Activated CD4-positive, alpha-beta T cell treated with anti-CD3 and anti-CD28 coated beads for 4 hours (primary cell): ENCODE measurements around the gene SLC17A7.
"Not testable (repeated sequence)": the region's sequence is repeated elsewhere in the genome, so short reads cannot be mapped to it uniquely, and the experiment has no call there.

Experiments used
- DNase-seq, 2 donors: peaks; one replicate each; pipeline ENCODE4 v3.0.0-alpha.2; 2020

Gene SLC17A7

DNA sequence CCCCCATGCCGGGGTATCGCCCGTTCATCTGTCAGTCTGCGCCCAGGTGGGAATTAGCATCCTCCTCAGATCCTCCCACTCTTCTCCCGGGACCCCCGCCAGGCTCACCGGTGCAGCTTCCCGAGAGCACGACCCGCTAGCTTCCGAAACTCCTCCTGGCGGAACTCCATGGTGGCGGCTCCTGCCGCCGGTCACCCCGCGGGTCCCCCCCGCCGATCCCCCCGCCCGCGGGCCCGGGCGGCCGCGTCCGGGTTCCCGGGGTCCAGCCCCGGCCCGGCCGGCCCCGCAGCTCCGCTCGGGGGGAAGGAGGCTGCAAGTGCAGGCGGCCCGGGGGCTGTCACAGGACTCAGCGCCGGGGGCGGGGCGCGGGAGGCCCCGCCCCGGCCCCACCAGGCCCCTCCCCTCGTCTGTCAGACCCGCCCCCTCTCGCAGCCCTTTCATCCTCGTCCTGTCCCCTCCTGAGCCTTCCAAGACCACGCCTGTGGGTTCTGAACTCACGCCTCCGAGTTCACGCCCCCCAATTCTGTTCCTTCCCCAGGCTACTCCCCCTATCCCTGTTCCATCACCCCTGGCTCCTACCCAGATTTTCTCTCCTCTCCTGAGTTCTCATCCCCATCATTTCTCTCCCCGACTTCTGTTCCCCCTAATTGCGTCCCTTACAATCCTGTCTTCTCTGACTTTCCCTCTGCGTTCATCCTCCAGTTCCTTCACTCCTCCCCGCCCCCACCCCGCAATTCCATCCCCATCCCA, at the start of gene SLC17A7:
TSS of gene SLC17A7 (minus strand) at position 318 of the 750 bp plus-strand sequence. CDS start at position 170, 148 bp downstream.
- DNase-seq = peak; percentile 37 to 43

DNA sequence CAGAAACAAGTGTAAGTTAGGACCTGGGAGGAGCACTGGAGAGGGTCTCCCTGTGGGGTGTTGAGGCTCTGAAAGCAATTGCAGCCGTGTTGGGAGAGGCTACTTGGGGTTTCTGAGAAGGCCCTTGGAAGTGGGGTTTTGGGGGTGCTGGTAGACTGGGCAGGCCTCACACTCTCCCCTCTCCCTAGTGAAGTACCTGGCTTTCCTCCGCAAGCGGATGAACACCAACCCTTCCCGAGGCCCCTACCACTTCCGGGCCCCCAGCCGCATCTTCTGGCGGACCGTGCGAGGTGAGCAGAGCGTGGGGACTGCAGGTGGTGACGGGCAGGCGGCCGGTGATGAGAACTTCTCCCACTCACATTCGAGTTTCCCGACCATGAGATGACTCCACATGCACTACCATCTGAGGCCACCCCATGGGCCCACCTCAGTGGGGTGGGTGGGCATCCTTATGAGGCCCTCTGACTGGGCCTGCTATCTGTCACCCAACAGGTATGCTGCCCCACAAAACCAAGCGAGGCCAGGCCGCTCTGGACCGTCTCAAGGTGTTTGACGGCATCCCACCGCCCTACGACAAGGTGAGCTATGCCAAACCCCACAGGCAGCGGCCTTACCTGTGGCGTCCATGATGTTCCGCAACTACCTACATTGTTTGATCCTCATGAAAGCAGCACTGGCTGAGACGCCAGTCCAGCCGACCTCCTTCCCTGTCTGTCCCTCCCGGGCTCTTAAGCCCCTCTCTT, 49.1 kb upstream of the SLC17A7 start:
- no peak for DNase-seq

DNA sequence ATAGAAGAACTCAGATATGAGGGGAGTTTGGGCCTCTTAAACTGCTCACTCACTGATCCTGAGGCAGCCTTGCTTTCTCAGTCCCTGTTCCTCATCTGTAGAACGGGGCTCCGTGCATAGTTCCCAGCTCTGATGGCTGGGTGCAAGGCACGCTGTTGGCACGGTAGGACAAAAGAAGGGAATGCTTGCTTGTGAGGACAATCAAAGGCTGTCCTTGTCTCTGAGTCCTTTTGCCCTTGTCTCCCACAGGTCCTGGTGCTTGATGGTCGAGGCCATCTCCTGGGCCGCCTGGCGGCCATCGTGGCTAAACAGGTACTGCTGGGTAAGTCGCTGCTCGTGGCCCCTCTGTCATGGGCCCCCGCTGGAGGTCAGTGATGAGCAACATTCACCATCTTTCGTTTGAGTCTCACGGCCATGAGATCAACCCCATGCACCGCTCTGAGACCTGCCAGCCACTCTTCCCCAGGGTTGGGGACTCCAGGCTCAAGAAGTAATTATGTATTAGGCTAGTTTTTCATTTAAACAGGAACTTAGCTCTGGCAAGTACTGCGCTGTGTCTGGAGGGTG, 48.4 kb upstream of the SLC17A7 start:
- no peak for DNase-seq

- DNase-seq = no peak
Observed at GRCh38 chr19:49488863-49489537, 47.7 kb upstream of the SLC17A7 start.

DNA sequence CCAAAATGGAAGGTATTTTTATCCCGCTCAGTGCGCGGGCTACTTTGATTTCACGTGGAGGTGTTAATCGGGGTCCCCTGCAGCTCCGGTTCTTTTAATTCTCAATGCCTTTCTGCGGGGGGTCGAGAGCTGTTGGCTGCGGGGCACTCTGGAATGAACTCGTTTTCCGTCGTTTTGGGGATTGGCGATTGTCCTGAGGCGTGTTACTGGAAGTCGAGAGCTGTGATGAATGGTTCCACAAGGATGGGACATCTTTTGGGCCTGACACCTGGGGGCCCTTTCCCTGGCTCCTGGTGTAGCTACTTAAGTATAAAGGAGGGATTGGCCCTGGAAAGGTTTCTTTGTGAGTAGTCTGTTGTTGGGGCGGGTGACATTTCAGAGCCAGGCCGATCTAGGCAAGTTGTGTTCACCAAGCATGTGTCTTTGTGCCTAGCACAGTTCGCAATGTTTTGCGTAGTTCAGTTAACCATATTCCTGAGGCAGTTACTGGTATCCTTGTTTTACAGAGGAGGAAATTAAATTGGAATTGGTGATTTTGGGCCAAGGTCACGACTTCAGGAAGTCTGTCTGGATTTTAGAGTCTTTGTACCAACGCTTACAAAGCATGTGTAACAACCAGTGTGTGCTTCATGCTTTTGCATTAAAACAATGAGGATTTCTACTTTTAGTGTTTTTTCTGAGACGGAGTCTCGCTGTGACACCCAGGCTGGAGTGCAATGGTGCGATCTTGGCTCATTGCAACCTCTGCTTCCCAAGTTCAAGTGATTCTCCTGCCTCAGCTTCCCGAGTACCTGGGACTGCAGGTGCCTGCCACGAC, 46.9 kb upstream of the SLC17A7 start:
- DNase-seq = no peak

DNA sequence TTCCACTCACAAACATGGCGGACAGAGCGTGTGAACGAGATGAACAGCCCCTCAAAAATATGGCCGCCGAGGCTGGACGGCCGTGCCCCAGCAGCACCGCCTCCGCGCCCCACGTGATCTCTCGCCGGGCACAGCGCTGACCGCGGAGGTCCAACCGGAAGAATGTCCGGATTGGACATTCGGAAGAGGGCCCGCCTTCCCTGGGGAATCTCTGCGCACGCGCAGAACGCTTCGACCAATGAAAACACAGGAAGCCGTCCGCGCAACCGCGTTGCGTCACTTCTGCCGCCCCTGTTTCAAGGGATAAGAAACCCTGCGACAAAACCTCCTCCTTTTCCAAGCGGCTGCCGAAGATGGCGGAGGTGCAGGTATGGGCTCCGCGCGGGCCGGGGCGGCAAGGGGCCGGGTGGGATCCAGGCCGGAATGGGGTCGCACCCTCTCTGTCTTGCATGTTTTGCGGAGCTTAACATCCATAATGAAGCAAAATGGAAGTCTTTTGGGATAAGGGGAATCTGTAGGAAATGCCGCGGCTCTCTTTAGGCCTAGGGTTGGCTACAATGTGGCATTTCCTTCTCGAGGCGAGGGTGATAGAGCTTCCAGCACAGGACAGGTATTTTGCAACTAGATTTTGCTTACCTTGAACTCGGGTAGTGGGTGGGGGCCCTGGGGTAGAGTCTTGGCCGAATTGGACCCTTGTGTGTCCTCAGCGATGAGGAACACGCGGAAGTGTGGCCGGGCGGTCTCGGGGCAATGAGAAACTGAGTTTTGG, 46.1 kb upstream of the SLC17A7 start, which contains the start of gene RPL13A:
TSS of gene RPL13A (plus strand) at position 332 of the 769 bp plus-strand sequence. CDS start at position 354, 22 bp downstream.
- DNase-seq = peak; percentile 99 to 100

DNA sequence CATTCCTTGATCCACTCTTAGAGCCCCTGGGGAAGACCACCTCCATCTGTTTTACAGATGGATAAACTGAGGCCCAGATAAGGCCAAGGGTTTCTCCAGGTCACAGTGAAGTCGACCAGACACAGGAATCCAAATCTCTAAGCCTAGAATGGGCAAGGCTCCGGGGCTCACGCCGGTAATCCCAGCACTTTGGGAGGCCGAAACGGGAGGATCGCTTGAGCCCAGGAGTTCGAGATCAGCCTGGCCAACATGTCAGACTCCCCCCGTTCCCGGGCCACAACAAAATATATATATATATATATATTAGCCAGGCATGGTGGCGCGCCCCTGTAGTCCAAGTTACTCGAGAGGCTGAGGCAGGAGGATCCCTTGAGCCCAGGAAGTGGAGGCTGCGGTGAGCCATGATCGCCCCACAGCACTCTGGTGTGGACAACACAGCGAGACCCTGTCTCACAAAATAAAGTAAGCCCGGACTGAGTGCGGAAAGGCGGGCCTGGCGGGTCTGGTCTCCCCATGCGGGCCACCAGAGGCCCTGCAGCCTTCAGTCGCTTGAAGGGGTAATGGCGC, 45.5 kb upstream of the SLC17A7 start:
- no peak for DNase-seq

DNA sequence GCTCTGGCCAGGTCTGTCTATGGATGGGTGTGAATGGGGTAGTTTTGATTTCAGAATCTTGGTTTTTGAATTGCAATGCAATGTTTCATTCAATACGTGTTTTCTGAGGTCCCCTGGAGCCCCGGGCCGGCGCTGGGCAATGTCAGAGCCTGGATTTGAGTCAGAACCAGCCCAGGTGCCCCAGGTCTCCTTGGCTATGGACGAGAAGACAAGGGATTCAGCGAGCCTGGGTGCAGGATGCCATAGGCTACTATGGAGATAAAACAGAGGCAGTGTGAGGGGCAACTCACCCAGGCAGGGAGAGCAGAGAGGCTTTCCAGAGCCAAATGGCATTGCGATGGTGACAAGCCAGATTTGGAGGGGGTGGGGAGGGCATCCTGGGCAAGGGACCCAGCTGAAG, 44.9 kb upstream of the SLC17A7 start:
- DNase-seq = no peak

DNA sequence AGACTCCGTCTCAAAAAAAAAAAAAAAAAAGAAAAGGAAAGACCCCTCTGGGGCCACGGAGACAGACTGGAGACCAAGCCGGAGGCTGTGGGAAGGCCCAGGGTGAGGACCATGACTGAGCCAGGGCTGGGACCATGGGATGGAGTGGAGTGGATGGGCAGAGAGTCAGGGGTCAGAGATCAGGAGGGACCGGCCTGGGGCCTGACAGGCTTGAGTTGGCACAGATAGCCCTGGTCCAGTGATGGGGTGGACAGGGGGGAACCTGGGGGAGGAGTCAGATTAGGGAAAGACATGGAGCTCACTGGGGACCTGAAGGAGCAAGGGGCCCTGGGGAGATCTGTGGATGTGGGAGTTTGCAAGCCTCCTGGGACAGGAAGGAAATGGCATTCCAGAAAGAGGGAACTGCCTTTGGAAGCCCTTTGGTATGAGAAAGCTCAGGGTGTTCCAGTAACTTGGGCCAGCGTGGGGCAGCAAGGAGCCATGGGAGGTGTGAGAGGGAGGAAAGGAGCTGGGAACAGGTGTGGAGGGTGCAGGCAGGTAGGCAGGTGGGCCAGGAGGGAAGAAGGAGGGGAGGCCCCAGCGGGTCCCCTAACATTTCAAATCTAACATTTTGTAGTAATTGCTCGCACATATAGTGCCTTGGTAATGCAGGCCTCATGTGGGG, 39.8 kb upstream of the SLC17A7 start:
- no peak for DNase-seq

DNA sequence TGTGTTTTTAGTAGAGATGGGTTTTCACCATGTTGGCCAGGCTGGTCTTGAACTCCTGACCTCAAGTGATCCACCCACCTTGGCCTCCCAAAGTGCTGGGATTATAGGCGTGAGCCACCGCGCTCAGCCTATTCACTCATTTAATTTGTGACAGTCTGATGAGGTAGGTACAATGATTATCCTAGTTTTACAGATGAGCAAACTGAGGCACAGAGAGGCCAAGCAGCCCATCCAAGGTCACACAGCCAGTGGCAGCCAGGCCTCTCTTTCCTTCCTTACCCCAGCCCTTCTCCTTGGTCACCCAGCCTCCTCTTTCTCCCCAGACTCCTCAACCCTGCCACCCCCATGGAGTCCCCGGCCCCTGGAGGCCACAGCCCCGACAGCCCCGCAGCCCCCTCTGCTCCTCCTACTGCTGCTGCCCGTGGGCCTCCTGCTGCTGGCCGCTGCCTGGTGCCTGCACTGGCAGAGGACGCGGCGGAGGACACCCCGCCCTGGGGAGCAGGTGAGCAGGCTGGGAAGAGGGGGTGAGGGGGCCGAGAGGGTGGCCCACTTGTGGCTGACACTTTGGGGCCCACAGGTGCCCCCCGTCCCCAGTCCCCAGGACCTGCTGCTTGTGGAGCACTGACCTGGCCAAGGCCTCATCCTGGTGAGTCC, 38.8 kb upstream of the SLC17A7 start:
- DNase-seq = no peak

- peak; percentile 63 to 64 for DNase-seq
Observed at GRCh38 chr19:49475995-49476880, 34.9 kb upstream of the SLC17A7 start.

DNA sequence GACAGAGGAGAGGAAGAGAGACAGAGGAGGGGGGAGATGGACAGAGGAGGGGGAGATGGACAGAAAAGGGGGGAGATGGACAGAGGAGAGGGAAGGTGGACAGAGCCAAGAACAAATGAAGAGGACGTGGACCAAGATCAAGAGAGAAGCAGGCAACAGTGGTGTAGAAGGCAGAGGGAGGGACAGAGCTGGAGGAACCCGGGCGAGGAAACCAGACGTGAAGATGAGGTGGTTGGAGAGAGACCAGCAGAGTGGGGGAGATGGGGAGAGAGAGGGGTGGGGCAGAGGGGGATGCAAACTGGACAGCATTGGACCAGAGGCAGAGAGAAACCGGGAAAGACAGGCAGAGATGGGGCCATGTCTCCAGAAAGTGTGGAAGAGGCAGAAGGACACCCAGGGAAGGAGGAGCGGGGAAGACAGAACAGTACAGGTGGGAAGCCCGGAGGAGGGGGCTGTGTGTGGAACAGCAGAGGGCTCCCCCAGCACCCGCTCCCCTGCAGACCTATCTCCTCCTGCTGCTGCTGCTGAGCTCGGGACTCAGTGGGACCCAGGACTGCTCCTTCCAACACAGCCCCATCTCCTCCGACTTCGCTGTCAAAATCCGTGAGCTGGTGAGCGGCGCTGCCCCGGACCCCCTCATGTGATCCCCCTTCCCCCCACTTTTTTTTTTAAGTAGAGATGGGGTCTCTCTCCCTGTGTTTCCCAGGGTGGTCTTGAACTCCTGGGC, 34.0 kb upstream of the SLC17A7 start:
- DNase-seq = no peak

DNA sequence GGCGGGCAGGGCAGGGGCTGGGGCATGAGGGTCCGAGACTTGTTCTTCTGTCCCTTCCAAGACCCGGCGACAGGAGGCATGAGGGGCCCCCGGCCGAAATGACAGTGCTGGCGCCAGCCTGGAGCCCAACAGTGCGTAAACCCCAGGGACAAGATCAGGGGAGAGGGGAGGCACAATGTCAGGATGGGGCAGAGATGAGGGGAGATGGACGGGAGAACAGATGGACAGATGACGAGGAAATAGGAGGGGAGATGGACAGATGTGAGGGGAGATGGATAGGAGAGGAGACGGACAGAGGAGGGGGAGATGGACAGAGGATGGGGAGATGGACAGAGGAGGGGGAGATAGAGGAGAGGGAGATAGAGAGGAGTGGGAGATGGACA, 33.2 kb upstream of the SLC17A7 start:
- DNase-seq = no peak

DNA sequence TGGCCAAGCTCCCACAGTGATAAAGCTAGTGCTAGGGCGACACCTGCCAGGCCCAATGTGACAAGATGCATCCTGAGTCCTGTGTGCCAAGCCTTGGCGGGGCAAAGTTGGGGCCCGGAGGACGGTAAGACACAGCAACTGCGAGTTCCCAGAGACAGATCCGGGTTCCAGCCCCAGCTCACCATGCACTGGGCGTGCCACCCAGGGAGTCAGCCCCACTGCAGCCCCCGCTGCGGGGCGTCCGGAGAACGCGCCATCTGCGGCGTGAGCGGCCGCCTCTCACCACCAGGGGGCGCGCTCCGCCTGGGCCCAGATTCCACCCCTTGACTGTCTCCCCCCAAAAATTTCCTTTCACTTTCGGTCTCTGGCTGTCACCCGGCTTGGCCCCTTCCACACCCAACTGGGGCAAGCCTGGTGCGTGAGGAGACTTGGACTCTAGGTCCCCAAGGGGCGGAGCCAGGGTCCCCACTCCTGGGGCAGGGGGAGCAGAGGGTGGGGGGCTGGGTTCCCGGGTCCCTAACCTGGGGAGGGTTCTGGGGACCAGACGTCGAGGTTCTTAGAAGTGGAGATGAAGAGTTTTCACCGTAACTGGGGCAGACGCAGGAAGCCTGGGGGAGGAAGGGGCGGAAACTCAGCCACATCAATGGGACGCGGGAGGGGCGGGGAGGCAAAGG, 32.7 kb upstream of the SLC17A7 start, which contains the start of gene FLT3LG:
TSS of gene FLT3LG (plus strand) at position 348 of the 674 bp plus-strand sequence. CDS start 425 bp downstream, outside the sequence.
- DNase-seq = peak; percentile 89 to 91

DNA sequence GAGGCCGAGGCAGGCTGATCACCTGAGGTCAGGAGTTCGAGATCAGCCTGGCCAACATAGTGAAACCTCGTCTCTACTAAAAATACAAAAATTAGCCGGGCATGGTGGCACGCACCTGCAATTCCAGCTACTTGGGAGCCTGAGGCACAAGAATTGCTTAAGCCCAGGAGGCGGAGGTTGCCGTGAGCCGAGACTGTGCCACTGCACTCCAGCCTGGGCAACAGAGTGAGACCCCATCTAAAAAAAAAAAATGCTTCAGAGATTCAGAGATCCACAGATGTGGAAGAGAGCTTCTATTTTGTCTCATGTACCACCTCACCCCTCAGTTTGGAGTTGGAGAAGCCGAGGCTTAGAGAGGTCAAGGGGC, 32.2 kb upstream of the SLC17A7 start:
- not testable (repeated sequence) for DNase-seq

DNA sequence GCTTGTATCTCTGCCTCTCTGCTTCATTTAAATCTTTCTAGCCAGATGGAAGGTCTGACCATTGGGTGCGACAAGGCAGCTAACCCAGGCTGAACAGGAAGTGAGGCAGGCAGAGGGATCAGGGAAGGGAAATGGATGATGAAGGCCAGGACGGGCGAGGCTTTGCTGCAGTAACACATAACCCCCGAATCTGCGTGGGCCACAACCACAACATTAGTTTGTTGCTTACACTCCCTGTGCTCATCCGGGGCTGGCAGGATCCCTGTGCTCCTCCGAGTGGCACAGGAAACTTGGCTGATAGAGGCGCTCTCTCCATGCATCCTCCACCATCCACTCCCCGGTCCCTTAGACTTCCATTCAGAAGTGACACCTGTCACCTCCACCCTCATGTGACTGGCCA, 31.6 kb upstream of the SLC17A7 start:
- no peak for DNase-seq

- no peak for DNase-seq
Observed at GRCh38 chr19:49470615-49470978, 29.3 kb upstream of the SLC17A7 start.
